Astrocyte of the cerebellum (primary cell): ENCODE results near the gene LCN1.
"Not testable (repeated sequence)": the region's sequence is repeated elsewhere in the genome, so short reads cannot be mapped to it uniquely, and the experiment has no call there.

Experiments used
- DNase-seq: peaks from one replicate; pipeline ENCODE4 v3.0.0-alpha.2; 2011; ENCODE audit warnings: low read depth
- H3K4me3 ChIP-seq: 2 replicates; pipeline ENCODE4 v1.5.1; 2011; ENCODE audit warnings: mild to moderate bottlenecking, low read depth, low read length, moderate library complexity
- CTCF ChIP-seq: IDR thresholded peaks from 2 replicates; pipeline ENCODE4 v1.5.1; 2012; ENCODE audit warnings: low read length, low read depth, moderate library complexity, mild to moderate bottlenecking; ENCODE audit errors: missing control alignments
- in situ Hi-C: cut with HindIII; loops from 2 replicates; pipeline ENCODE4 v1.10.0; 2017; ENCODE audit warnings: low sequenced_read_pairs

Gene LCN1

GRCh38 chr9:135512241-135512603, 9.0 kb upstream of the LCN1 start:
- DNase-seq: no peak
- in situ Hi-C loops: no loop called here
- H3K4me3 ChIP-seq: no peak overlapping the region
- TF ChIP-seq CTCF: no peak

DNA sequence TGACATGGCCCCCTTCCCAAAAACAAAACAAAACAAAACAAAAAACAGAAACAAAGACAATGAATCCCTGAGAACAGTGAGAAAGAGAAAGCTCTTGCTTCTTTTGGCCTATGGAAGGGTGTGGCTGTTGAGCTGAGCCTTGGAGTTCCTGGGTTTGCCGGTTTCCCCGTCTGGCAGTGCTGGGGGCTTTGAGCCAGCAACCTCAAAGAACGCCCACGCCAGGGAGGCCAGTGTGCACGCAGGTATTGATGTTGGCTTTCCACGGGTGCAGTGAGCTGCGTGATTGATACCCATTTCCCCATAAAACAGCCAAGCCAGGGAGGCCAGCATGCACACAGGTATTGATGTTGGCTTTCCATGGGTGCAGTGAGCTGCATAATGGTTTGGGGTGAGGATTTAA, 8.3 kb upstream of the LCN1 start:
- in situ Hi-C loops: no loop called here
- TF ChIP-seq CTCF: no peak
- no peak for DNase-seq

DNA sequence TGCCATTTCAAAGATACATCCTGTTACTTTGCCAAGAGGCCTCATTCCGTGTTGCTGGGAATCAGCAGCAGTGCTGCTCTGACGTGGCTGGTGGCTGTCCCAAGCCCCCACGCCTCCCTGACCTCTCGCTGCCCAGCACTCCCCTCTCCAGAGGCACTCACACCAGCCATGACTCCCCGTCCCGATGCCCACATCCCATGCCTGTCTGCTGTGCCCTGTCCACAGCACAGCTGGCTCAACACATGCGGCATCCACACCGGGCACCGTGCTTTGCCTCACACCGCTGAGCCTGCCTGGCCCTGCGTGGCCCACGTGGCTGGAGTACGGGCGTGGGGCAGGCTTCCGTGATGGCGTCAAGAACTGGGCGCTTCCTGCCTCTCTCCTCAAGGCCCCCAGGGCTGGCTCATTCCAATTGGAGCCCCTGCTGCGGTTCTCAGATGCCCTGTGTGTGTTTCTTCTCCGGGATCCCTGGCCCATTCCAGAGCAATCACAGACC, 7.8 kb upstream of the LCN1 start:
- in situ Hi-C loops: no loop called here
- DNase-seq: no peak
- H3K4me3 ChIP-seq: no peak overlapping the region
- TF ChIP-seq CTCF: no peak

More for the DNA sequence above, 8.3 kb upstream of the LCN1 start:
- no peak overlapping the region for H3K4me3 ChIP-seq

- H3K4me3 ChIP-seq, DNase-seq, in situ Hi-C loops: not testable (repeated sequence)
These were observed 7.3 kb upstream of the LCN1 start for GRCh38 chr9:135513906-135514305.

GRCh38 chr9:135514342-135515082, 6.7 kb upstream of the LCN1 start:
- no peak for TF ChIP-seq CTCF
- in situ Hi-C loops: no loop called here
- no peak for DNase-seq
- H3K4me3 ChIP-seq: no peak overlapping the region

DNA sequence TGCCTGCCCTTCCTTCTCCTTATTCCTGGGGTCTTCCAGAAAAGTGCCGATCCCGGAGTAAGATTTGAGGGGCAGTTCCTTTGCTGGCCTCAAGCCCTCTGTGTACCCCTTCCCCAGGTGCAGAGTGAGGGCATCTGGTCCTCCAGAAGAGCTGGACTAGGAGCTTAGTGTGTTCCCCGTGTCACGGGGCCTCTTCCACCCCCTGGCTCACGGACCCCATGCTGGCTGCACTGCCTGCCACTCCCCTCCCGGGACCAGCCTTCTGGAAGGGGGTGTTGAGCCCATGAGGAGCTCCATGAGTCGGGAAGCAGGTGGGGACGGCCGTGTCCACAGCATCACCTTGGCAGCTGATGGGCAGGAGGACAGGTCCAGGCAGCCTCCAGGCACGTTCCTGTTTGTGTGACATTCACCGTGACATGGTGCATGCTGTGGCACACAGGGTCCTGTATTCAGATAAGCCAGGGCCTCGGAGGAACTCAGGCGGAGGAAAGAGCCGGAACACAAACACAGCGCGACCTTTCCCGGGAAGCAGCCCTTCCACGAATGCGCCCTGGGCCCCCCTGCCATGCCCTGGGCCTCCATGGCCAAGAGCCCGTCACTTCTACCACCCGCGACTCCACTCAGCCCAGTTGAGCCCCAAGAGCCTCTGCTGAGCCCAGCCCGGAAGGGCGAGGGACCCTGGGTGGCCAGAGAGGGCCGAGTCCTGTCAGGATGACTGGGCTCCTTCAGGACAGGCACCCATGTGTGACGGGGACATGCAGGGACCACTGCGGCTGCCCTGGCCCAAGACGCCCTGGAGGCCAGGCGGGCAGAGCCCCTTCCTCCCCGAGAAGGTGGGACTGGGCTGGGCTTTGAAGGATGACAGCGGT, 5.9 kb upstream of the LCN1 start:
- TF ChIP-seq CTCF: no peak
- in situ Hi-C loops: no loop called here
- H3K4me3 ChIP-seq: no peak overlapping the region
- no peak for DNase-seq
